Esophagus muscularis mucosa (tissue), 4 donors: ENCODE measurements around the gene TAF1C.

ENCODE experiments used
- EP300 ChIP-seq: sonication (generic); formaldehyde crosslinking; IDR thresholded peaks from one replicate; pipeline ENCODE4 v1.6.1; 2017; ENCODE audit warnings: antibody characterized with exemption
- POLR2A ChIP-seq: fragments of 450-650 bp; IDR thresholded peaks from one replicate; pipeline ENCODE4 v1.6.1; 2017; ENCODE audit warnings: antibody characterized with exemption, moderate library complexity, mild to moderate bottlenecking, low read depth
- TF ChIP-seq, protein P1 (sequence below), 3 experiments: fragments of 200-600 bp in 2 of 3; fragments of 450-650 bp in 1 of 3; sonication (generic) in 2 of 3; IDR thresholded peaks; one replicate each; pipeline ENCODE4 v1.5.1; 2017 to 2019; ENCODE audit warnings: antibody characterized with exemption in 3 of 3, mild to moderate bottlenecking in 2 of 3, moderate library complexity in 1 of 3

- TF ChIP-seq, protein P1, sequence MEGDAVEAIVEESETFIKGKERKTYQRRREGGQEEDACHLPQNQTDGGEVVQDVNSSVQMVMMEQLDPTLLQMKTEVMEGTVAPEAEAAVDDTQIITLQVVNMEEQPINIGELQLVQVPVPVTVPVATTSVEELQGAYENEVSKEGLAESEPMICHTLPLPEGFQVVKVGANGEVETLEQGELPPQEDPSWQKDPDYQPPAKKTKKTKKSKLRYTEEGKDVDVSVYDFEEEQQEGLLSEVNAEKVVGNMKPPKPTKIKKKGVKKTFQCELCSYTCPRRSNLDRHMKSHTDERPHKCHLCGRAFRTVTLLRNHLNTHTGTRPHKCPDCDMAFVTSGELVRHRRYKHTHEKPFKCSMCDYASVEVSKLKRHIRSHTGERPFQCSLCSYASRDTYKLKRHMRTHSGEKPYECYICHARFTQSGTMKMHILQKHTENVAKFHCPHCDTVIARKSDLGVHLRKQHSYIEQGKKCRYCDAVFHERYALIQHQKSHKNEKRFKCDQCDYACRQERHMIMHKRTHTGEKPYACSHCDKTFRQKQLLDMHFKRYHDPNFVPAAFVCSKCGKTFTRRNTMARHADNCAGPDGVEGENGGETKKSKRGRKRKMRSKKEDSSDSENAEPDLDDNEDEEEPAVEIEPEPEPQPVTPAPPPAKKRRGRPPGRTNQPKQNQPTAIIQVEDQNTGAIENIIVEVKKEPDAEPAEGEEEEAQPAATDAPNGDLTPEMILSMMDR (IDR thresholded peaks at IDR 0.05), result no peak
- TF ChIP-seq POLR2A (no peak), EP300 (no peak)
These were observed 7.8 kb upstream of the TAF1C start for GRCh38 chr16:84194470-84195200.
